ENCODE data around the gene SNX21.
A peak's percentile ranks its signal among the peaks of the same experiment; 100 is the strongest.

The SNX21 gene

DNA sequence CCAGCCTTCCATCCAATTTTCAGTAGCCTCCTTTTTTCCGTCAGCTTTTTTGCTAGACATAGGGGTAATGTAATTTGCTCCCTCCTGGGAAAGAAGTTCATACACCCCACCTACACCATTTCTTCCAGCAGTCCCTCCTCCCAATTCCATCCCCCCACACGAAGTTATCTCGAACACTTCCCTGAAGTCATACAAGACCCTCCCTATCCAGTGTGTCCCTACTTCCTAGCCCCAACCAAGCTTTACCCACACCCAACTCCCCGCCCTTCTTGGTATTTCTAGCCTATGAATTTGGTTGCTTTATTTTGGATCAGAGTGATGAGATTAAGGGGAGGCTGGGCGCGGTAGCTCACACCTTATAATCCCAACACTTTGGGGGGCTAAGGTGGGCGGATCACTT is 20.1 kb upstream of the SNX21 start:
- TF ChIP-seq, protein P1, sequence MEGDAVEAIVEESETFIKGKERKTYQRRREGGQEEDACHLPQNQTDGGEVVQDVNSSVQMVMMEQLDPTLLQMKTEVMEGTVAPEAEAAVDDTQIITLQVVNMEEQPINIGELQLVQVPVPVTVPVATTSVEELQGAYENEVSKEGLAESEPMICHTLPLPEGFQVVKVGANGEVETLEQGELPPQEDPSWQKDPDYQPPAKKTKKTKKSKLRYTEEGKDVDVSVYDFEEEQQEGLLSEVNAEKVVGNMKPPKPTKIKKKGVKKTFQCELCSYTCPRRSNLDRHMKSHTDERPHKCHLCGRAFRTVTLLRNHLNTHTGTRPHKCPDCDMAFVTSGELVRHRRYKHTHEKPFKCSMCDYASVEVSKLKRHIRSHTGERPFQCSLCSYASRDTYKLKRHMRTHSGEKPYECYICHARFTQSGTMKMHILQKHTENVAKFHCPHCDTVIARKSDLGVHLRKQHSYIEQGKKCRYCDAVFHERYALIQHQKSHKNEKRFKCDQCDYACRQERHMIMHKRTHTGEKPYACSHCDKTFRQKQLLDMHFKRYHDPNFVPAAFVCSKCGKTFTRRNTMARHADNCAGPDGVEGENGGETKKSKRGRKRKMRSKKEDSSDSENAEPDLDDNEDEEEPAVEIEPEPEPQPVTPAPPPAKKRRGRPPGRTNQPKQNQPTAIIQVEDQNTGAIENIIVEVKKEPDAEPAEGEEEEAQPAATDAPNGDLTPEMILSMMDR (IDR thresholded peaks at IDR 0.05; ENCODE audit: insufficient read depth, low read length, poor library complexity, severe bottlenecking): no peak
- peak overlapping the region; percentile 89 for H3K4me3 ChIP-seq (replicated peaks; ENCODE audit: low read depth, low read length)
- DNase-seq (ENCODE audit: extremely low read depth, insufficient read length): no peak
- H3K36me3 ChIP-seq (ENCODE audit: control insufficient read depth, insufficient read depth, low read length): peaks cover 24% of the 10 kb centered on the region
- H3K27me3 ChIP-seq (replicated peaks; ENCODE audit: control insufficient read depth, insufficient read depth, low read length): no peaks in the 10 kb centered on the region

DNA sequence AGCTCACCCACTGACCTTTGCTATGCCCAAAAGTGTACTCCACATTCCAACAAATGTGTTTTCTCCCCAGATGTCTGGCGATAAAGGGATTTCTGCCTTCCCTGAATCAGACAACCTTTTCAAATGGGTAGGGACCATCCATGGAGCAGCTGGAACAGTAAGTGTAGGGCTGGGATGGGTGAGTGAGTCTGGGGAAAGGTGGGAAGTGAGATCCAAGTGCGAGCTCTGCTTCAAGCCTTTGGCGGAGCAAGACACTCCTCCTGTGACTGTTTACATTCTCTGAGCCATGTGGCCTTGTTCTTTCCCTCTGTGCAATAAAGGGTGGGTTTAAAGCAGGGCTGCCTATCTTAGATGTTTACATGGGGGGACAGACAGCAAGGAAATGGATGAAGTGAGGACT is 19.3 kb upstream of the SNX21 start:
- DNase-seq (ENCODE audit: extremely low read depth, insufficient read length): no peak
- Histone ChIP-seq H3K27me3 (replicated peaks; ENCODE audit: control insufficient read depth, insufficient read depth, low read length) (no peaks in the 10 kb centered on the region), H3K4me3 (replicated peaks; ENCODE audit: low read depth, low read length) (peak overlapping the region; percentile 37), H3K36me3 (ENCODE audit: control insufficient read depth, insufficient read depth, low read length) (peaks cover 19% of the 10 kb centered on the region)
- TF ChIP-seq, protein P1 (IDR thresholded peaks at IDR 0.05; ENCODE audit: insufficient read depth, low read length, poor library complexity, severe bottlenecking): no peak

DNA sequence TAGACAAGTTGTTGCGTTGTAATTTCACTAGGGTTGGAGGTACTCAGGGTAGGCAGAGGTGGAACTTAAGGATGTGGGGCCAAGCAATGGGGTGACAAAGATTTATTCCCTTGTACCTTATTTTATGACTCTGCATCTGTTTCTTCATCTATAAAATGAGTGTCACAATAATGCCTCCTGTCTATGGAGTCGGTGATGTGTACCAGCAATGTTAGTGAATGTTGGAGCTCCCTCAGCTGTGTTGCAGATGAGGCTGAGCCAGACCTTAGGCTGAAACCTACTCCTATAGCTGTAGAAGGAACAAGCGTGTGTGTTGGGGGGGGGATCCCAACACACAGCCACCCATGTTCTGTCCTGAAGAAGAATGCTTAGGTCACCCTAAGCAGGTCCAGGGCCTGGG is 16.6 kb upstream of the SNX21 start:
- Histone ChIP-seq H3K4me3 (replicated peaks; ENCODE audit: low read depth, low read length) (no peak overlapping the region), H3K27me3 (replicated peaks; ENCODE audit: control insufficient read depth, insufficient read depth, low read length) (no peaks in the 10 kb centered on the region), H3K36me3 (ENCODE audit: control insufficient read depth, insufficient read depth, low read length) (peaks cover 10% of the 10 kb centered on the region)
- TF ChIP-seq, protein P1 (IDR thresholded peaks at IDR 0.05; ENCODE audit: insufficient read depth, low read length, poor library complexity, severe bottlenecking): no peak
- DNase-seq (ENCODE audit: extremely low read depth, insufficient read length): no peak

DNA sequence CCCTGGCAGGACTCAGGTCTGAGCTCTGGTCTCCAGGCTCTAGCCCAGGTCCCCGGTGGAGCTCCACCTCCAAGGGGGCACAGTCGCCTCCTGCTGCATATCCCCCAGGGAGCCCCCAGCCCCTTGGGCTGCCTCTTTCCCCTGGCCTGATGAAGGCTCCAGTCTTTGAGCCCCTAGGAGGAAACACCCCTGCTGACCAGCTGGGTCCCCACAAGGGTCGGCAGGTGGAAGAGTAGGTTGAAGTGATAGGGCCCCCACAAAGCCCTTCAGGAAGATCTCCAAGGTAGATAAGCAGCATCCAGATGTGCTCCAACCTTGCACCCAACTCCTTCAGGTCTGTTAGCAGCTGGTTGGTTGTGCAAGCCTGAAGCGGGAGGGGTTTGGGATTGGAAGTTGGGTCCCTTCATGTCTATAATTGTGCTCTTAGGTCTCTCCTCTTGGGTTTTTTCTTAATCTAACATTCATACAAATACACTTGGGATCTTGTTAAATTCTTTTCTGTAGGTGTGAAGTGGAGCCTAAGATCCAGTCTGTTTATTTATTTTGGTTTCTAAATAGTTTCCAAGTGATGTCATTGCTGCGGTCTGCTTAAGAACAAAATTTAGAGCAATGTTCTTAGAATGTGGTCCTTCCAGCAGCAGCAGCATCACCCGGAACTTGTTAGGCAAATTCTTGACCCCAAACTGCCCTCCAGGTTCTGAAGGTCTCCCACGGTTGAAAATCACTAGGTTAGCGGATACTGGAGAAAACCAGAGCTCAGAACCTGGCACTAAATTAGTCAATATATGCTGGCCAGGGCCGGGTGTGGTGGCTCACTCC is 16.0 kb upstream of the SNX21 start:
- DNase-seq (ENCODE audit: extremely low read depth, insufficient read length): no peak

DNA sequence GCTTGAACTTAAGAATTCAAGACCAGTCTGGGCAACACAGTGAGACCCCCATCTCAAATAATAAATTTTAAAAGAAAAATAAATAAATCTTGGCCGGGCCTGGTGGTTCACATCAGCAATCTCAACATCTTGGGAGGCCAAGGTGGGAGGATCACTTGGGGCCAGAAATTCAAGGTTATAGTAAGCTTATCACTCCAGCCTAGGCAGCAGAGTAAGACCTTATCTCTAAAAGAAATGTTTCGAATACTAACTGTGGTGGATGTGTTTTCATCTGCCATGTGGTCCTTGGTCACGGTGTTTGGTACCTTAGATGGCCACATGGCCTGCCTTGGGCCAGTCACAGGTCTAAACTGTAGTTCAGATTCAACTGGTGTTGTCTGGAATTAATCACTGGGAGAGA is 15.4 kb upstream of the SNX21 start:
- TF ChIP-seq, protein P1 (IDR thresholded peaks at IDR 0.05; ENCODE audit: insufficient read depth, low read length, poor library complexity, severe bottlenecking): no peak
- no peak overlapping the region for H3K4me3 ChIP-seq (replicated peaks; ENCODE audit: low read depth, low read length)
- no peaks in the 10 kb centered on the region for H3K27me3 ChIP-seq (replicated peaks; ENCODE audit: control insufficient read depth, insufficient read depth, low read length)
- H3K36me3 ChIP-seq (ENCODE audit: control insufficient read depth, insufficient read depth, low read length): peaks cover 10% of the 10 kb centered on the region
- DNase-seq (ENCODE audit: extremely low read depth, insufficient read length): no peak

More for the DNA sequence above, 16.0 kb upstream of the SNX21 start:
- TF ChIP-seq, protein P1 (IDR thresholded peaks at IDR 0.05; ENCODE audit: insufficient read depth, low read length, poor library complexity, severe bottlenecking): no peak
- H3K36me3 ChIP-seq (ENCODE audit: control insufficient read depth, insufficient read depth, low read length): peaks cover 10% of the 10 kb centered on the region
- no peaks in the 10 kb centered on the region for H3K27me3 ChIP-seq (replicated peaks; ENCODE audit: control insufficient read depth, insufficient read depth, low read length)
- H3K4me3 ChIP-seq (replicated peaks; ENCODE audit: low read depth, low read length): no peak overlapping the region
